ENCODE results near the gene ALS2CL.

ALS2CL gene

GRCh38 chr3:46661776-46662766 lies 31.4 kb downstream of the ALS2CL start:
- H3K36me3 ChIP-seq (ENCODE audit: insufficient read depth, low read length), result no peaks in the 10 kb centered on the region
- H3K9ac ChIP-seq (ENCODE audit: low read depth, low read length), result no peak overlapping the region
- no peaks in the 10 kb centered on the region for H3K9me3 ChIP-seq (ENCODE audit: control insufficient read depth, insufficient read depth, low read length)
- peaks cover 39% of the 10 kb centered on the region for H3K4me1 ChIP-seq (ENCODE audit: insufficient read depth, low read length)

DNA sequence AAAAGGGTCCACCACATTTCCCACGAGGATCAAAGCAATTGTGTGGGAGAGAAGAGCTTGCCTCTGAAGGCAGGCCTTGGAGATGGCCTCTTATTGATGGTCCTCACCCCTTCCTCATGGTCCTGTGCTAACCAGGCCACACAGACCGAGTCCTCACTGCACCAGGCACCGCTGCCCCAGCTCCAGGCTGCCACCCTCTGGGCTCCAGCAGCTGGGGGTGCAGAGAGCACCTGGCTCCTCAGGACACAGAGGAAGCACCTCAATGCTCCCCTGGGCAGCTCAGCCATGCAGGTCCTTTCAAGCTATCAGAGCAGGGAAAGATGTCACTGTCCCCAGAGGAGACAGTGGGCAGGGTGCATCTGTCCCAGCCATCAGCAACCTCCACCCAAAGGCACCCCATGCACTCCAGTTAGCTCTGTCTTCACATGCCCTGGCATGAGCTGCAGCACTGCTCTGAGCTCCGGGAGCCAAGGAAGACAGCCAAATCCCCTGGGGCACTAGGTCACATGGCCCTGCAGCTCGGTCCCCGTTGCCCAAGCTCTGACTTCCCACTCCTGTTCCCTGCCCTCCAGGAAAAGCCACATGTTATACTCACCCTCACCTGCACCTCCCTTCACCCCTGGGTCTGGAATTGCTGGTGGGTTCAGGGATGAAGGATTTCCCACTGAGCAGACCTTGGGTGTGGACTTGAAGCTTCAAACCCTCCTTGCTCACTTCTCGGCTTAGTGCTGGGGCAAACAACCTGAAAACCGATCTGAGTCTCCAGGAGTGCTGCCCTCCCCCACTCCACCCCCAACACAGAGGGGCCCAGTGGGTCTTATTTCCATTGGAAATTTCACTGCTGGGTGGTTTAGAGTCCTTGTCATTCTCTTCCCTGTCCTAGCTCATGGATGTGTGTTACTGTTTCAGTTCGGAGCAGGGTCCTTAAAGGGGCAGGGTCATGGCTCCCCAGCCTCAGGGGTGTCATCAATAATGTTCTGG lies 32.6 kb downstream of the ALS2CL start:
- no peaks in the 10 kb centered on the region for H3K9me3 ChIP-seq (ENCODE audit: control insufficient read depth, insufficient read depth, low read length)
- H3K4me1 ChIP-seq (ENCODE audit: insufficient read depth, low read length), result peaks cover 44% of the 10 kb centered on the region
- no peak overlapping the region for H3K9ac ChIP-seq (ENCODE audit: low read depth, low read length)
- H3K36me3 ChIP-seq (ENCODE audit: insufficient read depth, low read length), result no peaks in the 10 kb centered on the region

GRCh38 chr3:46660003-46660402 lies 33.5 kb downstream of the ALS2CL start:
- Histone ChIP-seq H3K9ac (ENCODE audit: low read depth, low read length) (no peak overlapping the region), H3K9me3 (ENCODE audit: control insufficient read depth, insufficient read depth, low read length) (no peaks in the 10 kb centered on the region), H3K36me3 (ENCODE audit: insufficient read depth, low read length) (no peaks in the 10 kb centered on the region), H3K4me1 (ENCODE audit: insufficient read depth, low read length) (peaks cover 44% of the 10 kb centered on the region)

- Histone ChIP-seq H3K9ac (ENCODE audit: low read depth, low read length) (no peak overlapping the region), H3K4me1 (ENCODE audit: insufficient read depth, low read length) (peaks cover 44% of the 10 kb centered on the region), H3K36me3 (ENCODE audit: insufficient read depth, low read length) (no peaks in the 10 kb centered on the region), H3K9me3 (ENCODE audit: control insufficient read depth, insufficient read depth, low read length) (no peaks in the 10 kb centered on the region)
These were observed 34.2 kb downstream of the ALS2CL start for GRCh38 chr3:46659285-46659684.

DNA sequence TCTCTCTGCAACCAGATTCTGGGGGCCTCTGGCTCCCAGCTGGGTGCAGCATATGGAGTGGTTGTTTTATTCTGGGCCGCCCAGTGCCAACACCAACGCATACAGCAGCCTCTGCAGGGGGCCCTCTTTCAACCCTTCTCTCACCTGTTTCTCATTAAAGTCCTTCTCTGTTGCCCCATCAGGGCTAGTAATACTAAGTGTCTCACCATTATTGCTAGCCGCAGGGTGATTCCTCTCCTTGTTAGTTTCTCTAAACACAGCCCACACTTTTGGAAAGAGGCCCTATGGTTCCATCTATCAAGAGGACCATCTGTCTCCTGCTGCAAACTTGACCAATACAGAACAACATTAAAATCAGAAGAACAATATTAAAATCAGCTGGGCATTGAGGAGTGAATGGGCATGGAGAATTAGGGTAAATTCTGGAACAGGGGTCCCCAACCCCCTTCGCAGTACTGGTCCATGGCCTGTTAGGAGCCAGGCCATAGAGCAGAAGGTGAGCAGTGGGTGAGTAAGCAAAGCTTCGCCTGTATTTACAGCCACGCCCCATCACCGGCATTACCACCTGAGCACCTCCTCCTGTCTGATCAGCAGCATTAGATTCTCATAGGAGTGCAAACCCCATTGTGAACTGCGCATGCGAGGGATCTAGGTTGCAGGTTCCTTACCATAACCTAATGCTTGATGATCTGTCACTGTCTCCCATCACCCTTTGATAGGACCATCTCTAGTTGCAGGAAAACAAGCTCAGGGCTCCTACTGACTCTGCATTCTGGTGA lies 36.5 kb downstream of the ALS2CL start:
- H3K4me1 ChIP-seq (ENCODE audit: insufficient read depth, low read length), result peaks cover 34% of the 10 kb centered on the region
- no peak overlapping the region for H3K9ac ChIP-seq (ENCODE audit: low read depth, low read length)
- no peaks in the 10 kb centered on the region for H3K36me3 ChIP-seq (ENCODE audit: insufficient read depth, low read length)
- H3K9me3 ChIP-seq (ENCODE audit: control insufficient read depth, insufficient read depth, low read length), result peaks cover 5% of the 10 kb centered on the region

DNA sequence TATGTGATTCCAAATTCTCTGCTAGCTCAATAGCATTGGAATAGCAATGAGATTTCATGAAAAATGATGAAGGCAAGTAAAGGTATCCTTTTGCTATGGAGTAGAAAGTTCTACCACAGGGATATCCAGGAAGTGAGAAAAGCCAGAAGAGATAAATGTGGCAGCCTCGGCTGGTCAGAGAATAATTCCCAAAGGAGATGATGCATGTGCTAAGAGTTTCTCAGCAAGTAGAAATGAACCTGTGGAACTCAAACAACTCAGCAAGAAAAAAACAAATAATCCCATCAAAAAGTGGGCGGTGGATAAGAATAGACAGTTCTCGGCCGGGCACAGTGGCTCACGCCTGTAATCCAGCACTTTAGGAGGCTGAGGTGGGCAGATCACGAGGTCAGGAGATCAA lies 38.2 kb downstream of the ALS2CL start:
- H3K9me3 ChIP-seq (ENCODE audit: control insufficient read depth, insufficient read depth, low read length), result peaks cover 6% of the 10 kb centered on the region
- no peak overlapping the region for H3K9ac ChIP-seq (ENCODE audit: low read depth, low read length)
- peaks cover 21% of the 10 kb centered on the region for H3K4me1 ChIP-seq (ENCODE audit: insufficient read depth, low read length)
- no peaks in the 10 kb centered on the region for H3K36me3 ChIP-seq (ENCODE audit: insufficient read depth, low read length)

DNA sequence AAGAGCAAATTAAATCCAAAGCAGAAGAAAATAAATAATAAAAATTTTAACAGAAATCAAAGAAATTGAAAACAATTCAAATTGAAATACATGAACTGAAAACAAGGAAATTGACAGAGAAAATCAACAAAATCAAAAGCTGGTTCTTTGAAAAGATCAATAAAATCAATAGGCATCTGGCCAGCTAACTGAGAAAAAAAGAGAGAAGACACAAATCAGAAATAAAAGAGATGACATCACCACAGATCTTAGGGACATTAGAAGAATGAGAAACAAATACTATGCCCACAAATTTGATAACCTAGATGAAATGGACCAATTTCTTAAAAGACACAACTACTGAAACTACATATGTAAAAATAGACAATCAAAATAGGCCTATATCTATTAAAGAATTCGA lies 42.4 kb downstream of the ALS2CL start:
- Histone ChIP-seq H3K4me1 (ENCODE audit: insufficient read depth, low read length) (no peaks in the 10 kb centered on the region), H3K9ac (ENCODE audit: low read depth, low read length) (no peak overlapping the region), H3K9me3 (ENCODE audit: control insufficient read depth, insufficient read depth, low read length) (peaks cover 6% of the 10 kb centered on the region), H3K36me3 (ENCODE audit: insufficient read depth, low read length) (no peaks in the 10 kb centered on the region)

- H3K4me1 ChIP-seq (ENCODE audit: insufficient read depth, low read length), result no peaks in the 10 kb centered on the region
- peaks cover 6% of the 10 kb centered on the region for H3K9me3 ChIP-seq (ENCODE audit: control insufficient read depth, insufficient read depth, low read length)
- H3K9ac ChIP-seq (ENCODE audit: low read depth, low read length), result no peak overlapping the region
- H3K36me3 ChIP-seq (ENCODE audit: insufficient read depth, low read length), result no peaks in the 10 kb centered on the region
These were observed 44.0 kb downstream of the ALS2CL start for GRCh38 chr3:46649436-46649835.

- Histone ChIP-seq H3K9me3 (ENCODE audit: control insufficient read depth, insufficient read depth, low read length) (peaks cover 6% of the 10 kb centered on the region), H3K4me1 (ENCODE audit: insufficient read depth, low read length) (no peaks in the 10 kb centered on the region), H3K9ac (ENCODE audit: low read depth, low read length) (no peak overlapping the region), H3K36me3 (ENCODE audit: insufficient read depth, low read length) (no peaks in the 10 kb centered on the region)
These were observed 45.4 kb downstream of the ALS2CL start for GRCh38 chr3:46648096-46648495.

- no peaks in the 10 kb centered on the region for H3K36me3 ChIP-seq (ENCODE audit: insufficient read depth, low read length)
- no peaks in the 10 kb centered on the region for H3K4me1 ChIP-seq (ENCODE audit: insufficient read depth, low read length)
- H3K9me3 ChIP-seq (ENCODE audit: control insufficient read depth, insufficient read depth, low read length), result peaks cover 2% of the 10 kb centered on the region; the same call in 1 of the 2 replicates
- H3K9ac ChIP-seq (ENCODE audit: low read depth, low read length), result no peak overlapping the region
These were observed 46.8 kb downstream of the ALS2CL start for GRCh38 chr3:46646700-46647099.

GRCh38 chr3:46643701-46644100 lies 49.8 kb downstream of the ALS2CL start:
- Histone ChIP-seq H3K9ac (ENCODE audit: low read depth, low read length) (no peak overlapping the region), H3K36me3 (ENCODE audit: insufficient read depth, low read length) (no peaks in the 10 kb centered on the region), H3K4me1 (ENCODE audit: insufficient read depth, low read length) (no peaks in the 10 kb centered on the region), H3K9me3 (ENCODE audit: control insufficient read depth, insufficient read depth, low read length) (peaks cover 11% of the 10 kb centered on the region)

- H3K36me3 ChIP-seq (ENCODE audit: insufficient read depth, low read length), result no peaks in the 10 kb centered on the region
- no peak overlapping the region for H3K9ac ChIP-seq (ENCODE audit: low read depth, low read length)
- peaks cover 11% of the 10 kb centered on the region for H3K9me3 ChIP-seq (ENCODE audit: control insufficient read depth, insufficient read depth, low read length)
- no peaks in the 10 kb centered on the region for H3K4me1 ChIP-seq (ENCODE audit: insufficient read depth, low read length)
These were observed 50.5 kb downstream of the ALS2CL start for GRCh38 chr3:46642971-46643370.

- no peak overlapping the region for H3K9ac ChIP-seq (ENCODE audit: low read depth, low read length)
- H3K36me3 ChIP-seq (ENCODE audit: insufficient read depth, low read length), result no peaks in the 10 kb centered on the region
- H3K9me3 ChIP-seq (ENCODE audit: control insufficient read depth, insufficient read depth, low read length), result peaks cover 11% of the 10 kb centered on the region
- no peaks in the 10 kb centered on the region for H3K4me1 ChIP-seq (ENCODE audit: insufficient read depth, low read length)
These were observed 52.6 kb downstream of the ALS2CL start for GRCh38 chr3:46640927-46641326.

- H3K4me1 ChIP-seq (ENCODE audit: insufficient read depth, low read length), result no peaks in the 10 kb centered on the region
- H3K9me3 ChIP-seq (ENCODE audit: control insufficient read depth, insufficient read depth, low read length), result peaks cover 11% of the 10 kb centered on the region
- H3K9ac ChIP-seq (ENCODE audit: low read depth, low read length), result no peak overlapping the region
- H3K36me3 ChIP-seq (ENCODE audit: insufficient read depth, low read length), result no peaks in the 10 kb centered on the region
These were observed 54.3 kb downstream of the ALS2CL start for GRCh38 chr3:46639221-46639620.

Data from ES-I3 (cell line).